ENCODE data around the gene GOLGA6L1.
"Not testable (repeated sequence)": the region's sequence is repeated elsewhere in the genome, so short reads cannot be mapped to it uniquely, and the experiment has no call there.

GOLGA6L1 gene

GRCh38 chr15:23136722-23137121 is at the start of gene GOLGA6L1:
Gene GOLGA6L1 (minus strand): TSS chr15:23136822. CDS start chr15:23136731, 91 bp downstream.
- not testable (repeated sequence) for DNase-seq (ENCODE audit: insufficient read length, low spot score); FAIRE-seq

- not testable (repeated sequence) for DNase-seq (ENCODE audit: insufficient read length, low spot score); FAIRE-seq
These were observed 44.6 kb upstream of the GOLGA6L1 start for GRCh38 chr15:23181201-23181600.

DNA sequence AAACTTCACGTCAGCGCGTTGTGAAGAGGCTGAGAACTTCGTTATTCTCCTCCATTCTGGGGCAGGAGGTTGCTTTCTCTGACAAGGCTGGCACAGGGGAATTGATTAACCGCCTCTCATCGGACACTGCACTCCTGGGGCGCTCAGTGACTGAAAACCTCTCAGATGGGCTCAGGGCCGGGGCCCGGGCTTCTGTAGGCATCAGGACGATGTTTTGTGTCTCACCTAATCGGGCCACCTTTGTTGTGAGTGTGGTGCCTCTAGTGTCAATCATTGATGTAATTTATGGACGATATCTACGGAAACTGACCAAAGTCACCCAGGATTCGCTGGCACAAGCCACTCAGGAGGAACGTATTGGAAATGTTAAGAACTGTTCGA is 43.9 kb upstream of the GOLGA6L1 start:
- FAIRE-seq; DNase-seq (ENCODE audit: insufficient read length, low spot score): not testable (repeated sequence)

- not testable (repeated sequence) for FAIRE-seq; DNase-seq (ENCODE audit: insufficient read length, low spot score)
These were observed 43.3 kb upstream of the GOLGA6L1 start for GRCh38 chr15:23179768-23180546.

DNA sequence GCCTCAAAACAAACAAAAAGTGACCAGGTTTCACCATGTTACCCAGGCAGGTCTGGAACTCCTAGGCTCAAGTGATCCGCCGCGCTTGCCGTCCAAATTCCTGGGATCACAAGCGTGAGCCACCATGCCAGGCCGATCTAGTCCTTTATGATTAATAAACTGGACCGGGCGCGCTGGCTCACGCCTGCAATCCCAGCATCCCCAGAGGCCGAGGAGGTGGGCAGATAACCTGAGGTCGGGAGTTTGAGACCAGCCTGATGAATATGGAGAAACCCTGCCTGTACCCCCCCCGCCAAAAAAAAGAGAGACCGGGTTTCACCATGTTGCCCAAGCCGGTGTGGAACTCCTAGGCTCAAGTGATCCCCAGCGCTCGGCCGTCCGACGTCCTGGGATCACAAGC is 40.1 kb upstream of the GOLGA6L1 start:
- not testable (repeated sequence) for DNase-seq (ENCODE audit: insufficient read length, low spot score); FAIRE-seq

DNA sequence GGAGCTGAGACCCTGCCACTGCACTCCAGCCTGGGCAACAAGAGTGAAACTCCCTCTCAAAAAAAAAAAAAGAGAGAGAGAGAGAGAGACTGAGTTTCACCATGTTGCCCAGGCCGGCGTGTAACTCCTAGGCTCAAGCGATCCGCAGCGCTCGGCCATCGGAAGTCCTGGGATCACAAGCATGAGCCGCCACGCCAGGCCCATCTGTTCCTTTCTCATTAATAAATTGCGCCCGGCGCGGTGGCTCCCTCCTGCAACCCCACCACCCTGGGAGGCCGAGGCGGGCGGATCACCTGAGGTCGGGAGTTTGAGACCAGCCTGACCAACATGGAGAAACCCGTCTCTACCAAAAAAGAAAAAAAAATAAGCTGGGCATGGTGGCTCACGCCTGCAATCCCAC is 39.0 kb upstream of the GOLGA6L1 start:
- not testable (repeated sequence) for FAIRE-seq; DNase-seq (ENCODE audit: insufficient read length, low spot score)

DNA sequence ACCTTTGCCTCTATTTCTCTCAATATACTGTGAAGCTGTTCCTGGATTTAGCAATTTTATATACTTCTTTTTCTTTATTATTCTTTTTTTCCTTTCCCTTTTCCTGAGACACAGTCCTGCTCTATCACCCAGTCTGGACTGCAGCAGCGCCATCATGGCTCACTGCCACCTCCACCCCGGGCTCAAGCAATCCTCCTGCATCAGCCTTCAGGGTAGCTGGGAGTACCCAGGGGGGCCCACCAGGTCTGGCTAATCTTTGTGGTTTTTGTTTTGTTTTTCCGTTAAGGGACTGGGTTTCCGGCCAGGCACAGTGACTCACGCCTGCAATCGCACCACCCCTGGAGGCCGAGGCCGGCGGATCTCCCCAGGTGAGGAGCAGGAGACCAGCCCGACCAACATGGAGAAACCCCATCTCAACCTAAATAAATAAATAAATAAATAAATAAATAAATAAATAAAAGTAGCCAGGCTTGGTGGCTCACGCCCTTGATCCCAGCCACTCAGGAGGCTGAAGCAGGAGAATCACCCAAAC is 38.1 kb upstream of the GOLGA6L1 start:
- DNase-seq (ENCODE audit: insufficient read length, low spot score): not testable (repeated sequence)

GRCh38 chr15:23132787-23133186 is 3.8 kb downstream of the GOLGA6L1 start:
- DNase-seq (ENCODE audit: insufficient read length, low spot score); FAIRE-seq: not testable (repeated sequence)

More for the DNA sequence above, 38.1 kb upstream of the GOLGA6L1 start:
- not testable (repeated sequence) for FAIRE-seq

DNA sequence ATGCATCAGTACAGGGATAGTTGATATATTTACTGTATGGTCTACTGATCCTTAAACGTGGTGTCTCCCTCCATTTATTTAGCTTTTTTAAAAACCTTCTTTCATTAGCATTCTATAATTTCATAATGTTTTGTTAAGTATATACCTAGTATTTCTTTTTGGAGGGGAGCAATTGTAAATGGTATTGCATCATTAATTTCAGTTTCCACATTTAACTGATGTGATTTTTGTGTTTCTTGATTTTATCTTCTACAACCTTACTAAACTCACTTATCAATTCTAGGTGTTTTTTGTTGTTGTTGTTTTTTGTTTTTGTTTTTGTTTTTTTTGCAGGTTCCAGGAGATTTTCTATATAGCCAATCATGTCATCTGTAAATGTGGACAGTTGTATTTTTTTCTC is 18.4 kb downstream of the GOLGA6L1 start:
- DNase-seq (ENCODE audit: insufficient read length, low spot score) (no peak), FAIRE-seq (no peak)

- FAIRE-seq: no peak
- DNase-seq (ENCODE audit: insufficient read length, low spot score): no peak
These were observed 40.8 kb downstream of the GOLGA6L1 start for GRCh38 chr15:23095796-23096195.

GRCh38 chr15:23083115-23083514 is 53.5 kb downstream of the GOLGA6L1 start:
- DNase-seq (ENCODE audit: insufficient read length, low spot score): no peak
- FAIRE-seq: no peak

DNA sequence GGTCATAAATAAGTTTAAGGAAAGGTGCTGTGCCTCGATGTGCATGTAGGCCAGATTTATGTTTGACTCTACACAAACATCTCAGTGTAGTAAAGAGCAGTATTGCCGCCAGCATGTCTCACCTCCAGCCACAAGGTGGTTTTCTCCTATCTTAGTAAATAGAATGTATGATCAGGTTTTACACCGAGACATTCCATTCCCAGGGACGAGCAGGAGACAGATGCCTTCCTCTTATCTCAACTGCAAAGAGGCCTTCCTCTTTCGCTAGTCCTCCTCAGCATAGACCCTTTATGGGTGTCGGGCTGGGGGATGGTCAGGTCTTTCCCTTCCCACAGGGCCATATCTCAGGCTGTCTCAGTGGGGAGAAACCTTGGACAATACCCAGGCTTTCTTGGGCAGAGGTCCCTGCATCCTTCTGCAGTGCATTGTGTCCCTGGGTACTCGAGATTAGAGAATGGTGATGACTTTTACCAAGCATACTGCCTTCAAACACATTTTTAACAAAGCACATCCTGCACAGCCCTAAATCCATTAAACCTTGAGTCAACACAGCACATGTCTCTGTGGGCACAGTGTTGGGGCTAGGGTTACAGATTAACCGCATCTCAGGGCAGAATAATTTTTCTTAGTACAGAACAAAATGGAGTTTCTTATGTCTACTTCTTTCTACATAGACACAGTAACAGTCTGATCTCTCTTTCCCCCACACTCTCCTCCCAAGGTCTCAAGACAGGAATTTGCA is 54.5 kb downstream of the GOLGA6L1 start:
- DNase-seq (ENCODE audit: insufficient read length, low spot score); FAIRE-seq: not testable (repeated sequence)

- no peak for DNase-seq (ENCODE audit: insufficient read length, low spot score)
- no peak for FAIRE-seq
These were observed 55.4 kb downstream of the GOLGA6L1 start for GRCh38 chr15:23081271-23081670.

DNA sequence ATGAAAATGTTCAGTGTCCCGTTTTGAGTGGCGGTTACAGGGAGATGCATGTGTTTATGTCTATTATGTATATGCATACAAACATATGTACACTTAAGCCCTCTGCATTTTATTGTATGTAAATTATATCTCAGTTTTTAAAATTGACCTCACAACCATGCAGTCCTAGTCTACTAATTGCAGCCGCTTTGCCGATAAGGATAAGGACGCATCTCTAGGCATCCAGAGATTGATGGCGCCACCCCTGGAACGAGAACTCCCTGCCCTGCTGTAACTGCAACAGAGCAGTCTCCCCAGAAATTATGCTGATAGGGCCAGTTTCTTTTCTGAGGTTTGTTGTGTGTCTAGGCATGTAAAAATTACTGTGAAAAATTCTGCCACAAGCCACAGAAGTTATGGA is 56.9 kb downstream of the GOLGA6L1 start:
- FAIRE-seq (no peak), DNase-seq (ENCODE audit: insufficient read length, low spot score) (no peak)
